Activated CD4-positive, alpha-beta memory T cell treated with anti-CD3 and anti-CD28 coated beads, Interleukin-2, amount 10 ng/mL, durations not matched to agents 7 days and 5 days (primary cell): ENCODE measurements around the gene XRCC5. TPM values are rescaled to one million over a fixed set of nuclear protein-coding genes. Genes with fewer than 3 reads are reported as not detected.

Source experiments
- CTCF ChIA-PET: fragments of 350-600 bp; sonication (Branson Sonifier 250); formaldehyde crosslinking; loops from one replicate; lab custom pipeline; 2021; ENCODE audit warnings: antibody characterized with exemption, inconsistent platforms; lab: Charles Lee
- POLR2A ChIA-PET: fragments of 350-600 bp; sonication (Branson Sonifier 250); formaldehyde crosslinking; loops from one replicate; lab custom pipeline; 2021; ENCODE audit warnings: antibody characterized with exemption; lab: Charles Lee
- DNase-seq: peaks from one replicate; pipeline ENCODE4 v3.0.0-alpha.2; 2020
- H3K27ac Mint-ChIP-seq: one replicate; pipeline ENCODE4 v1.8.0; 2021; ENCODE audit warnings: mild to moderate bottlenecking, mixed read lengths
- H3K27me3 Mint-ChIP-seq: one replicate; pipeline ENCODE4 v1.8.0; 2021; ENCODE audit warnings: mixed read lengths
- H3K36me3 Mint-ChIP-seq: one replicate; pipeline ENCODE4 v1.8.0; 2021; ENCODE audit warnings: low read depth, mixed read lengths
- H3K4me1 Mint-ChIP-seq: one replicate; pipeline ENCODE4 v1.8.0; 2021; ENCODE audit warnings: mixed read lengths
- H3K4me3 Mint-ChIP-seq: one replicate; pipeline ENCODE4 v1.8.0; 2021; ENCODE audit warnings: mild to moderate bottlenecking, mixed read lengths
- H3K9me3 Mint-ChIP-seq: one replicate; pipeline ENCODE4 v1.8.0; 2021; ENCODE audit warnings: mixed read lengths
- total RNA-seq, 2 experiments: library from RNA; stranded (reverse); gene quantifications; one replicate each; pipeline ENCODE4 v1.2.3, GENCODE V29; 2021

The XRCC5 gene
- total RNA-seq, 2 experiments from 2014 or later: 296 to 302 TPM

GRCh38 chr2:216090369-216090786, 18.8 kb upstream of the XRCC5 start:
- CTCF ChIA-PET: interaction anchor here (0.7 to 0.9 kb wide), 2 partner anchors 13 to 24 kb away, joined by 3 read pairs; no protein-coding TSS in a partner anchor
- Mint-ChIP-seq H3K4me1 (peaks cover 23% of the 10 kb centered on the region), H3K36me3 (peaks cover 7% of the 10 kb centered on the region), H3K4me3 (no peak overlapping the region), H3K9me3 (no peaks in the 10 kb centered on the region), H3K27me3 (no peaks in the 10 kb centered on the region), H3K27ac (no peak overlapping the region)
- POLR2A ChIA-PET: interaction anchor here (0.8 to 2.2 kb wide), 3 partner anchors 9 to 58 kb away, joined by 4 to 10 read pairs (median 4); partner anchors contain the start of genes PECR, TMEM169 and XRCC5
- DNase-seq: no peak

GRCh38 chr2:216092646-216093045, 16.5 kb upstream of the XRCC5 start:
- CTCF ChIA-PET: interaction anchor here (1.1 to 1.5 kb wide), 4 partner anchors 10 to 19 kb away, joined by 3 to 5 read pairs (median 4); partner anchors contain the start of genes PECR and TMEM169
- H3K4me3 Mint-ChIP-seq: no peak overlapping the region

GRCh38 chr2:216094701-216095100, 14.4 kb upstream of the XRCC5 start:
- Mint-ChIP-seq H3K9me3 (no peaks in the 10 kb centered on the region), H3K36me3 (peaks cover 3% of the 10 kb centered on the region), H3K27me3 (no peaks in the 10 kb centered on the region), H3K4me3 (no peak overlapping the region), H3K27ac (no peak overlapping the region), H3K4me1 (peaks cover 10% of the 10 kb centered on the region)
- DNase-seq: no peak
- CTCF ChIA-PET: interaction anchor here (0.6 to 1.2 kb wide), 3 partner anchors 14 to 61 kb away, joined by 3 to 4 read pairs (median 3); no protein-coding TSS in a partner anchor
- POLR2A ChIA-PET: no interaction called here

More at GRCh38 chr2:216092646-216093045, 16.5 kb upstream of the XRCC5 start:
- Mint-ChIP-seq H3K4me1 (peaks cover 15% of the 10 kb centered on the region), H3K36me3 (peaks cover 7% of the 10 kb centered on the region), H3K27me3 (no peaks in the 10 kb centered on the region), H3K9me3 (no peaks in the 10 kb centered on the region), H3K27ac (no peak overlapping the region)
- no peak for DNase-seq
- POLR2A ChIA-PET: interaction anchor here (1.9 to 2.3 kb wide), 2 partner anchors 11 to 16 kb away, joined by 5 read pairs; partner anchors contain the start of genes PECR, TMEM169 and XRCC5

- Mint-ChIP-seq H3K4me1 (peaks cover 6% of the 10 kb centered on the region), H3K27ac (no peak overlapping the region), H3K9me3 (no peaks in the 10 kb centered on the region), H3K36me3 (peaks cover 6% of the 10 kb centered on the region), H3K4me3 (no peak overlapping the region), H3K27me3 (no peaks in the 10 kb centered on the region)
- ChIA-PET CTCF (no interaction called here), POLR2A (no interaction called here)
- DNase-seq: no peak
These were observed 10.5 kb upstream of the XRCC5 start for GRCh38 chr2:216098421-216099334.

- DNase-seq: no peak
- H3K27me3 Mint-ChIP-seq: no peaks in the 10 kb centered on the region
- no peak overlapping the region for H3K4me3 Mint-ChIP-seq
- CTCF ChIA-PET: interaction anchor here (1.4 to 2.1 kb wide), 2 partner anchors 9 to 13 kb away, joined by 3 to 8 read pairs; no protein-coding TSS in a partner anchor
- H3K27ac Mint-ChIP-seq: no peak overlapping the region
- peaks cover 11% of the 10 kb centered on the region for H3K4me1 Mint-ChIP-seq
- peaks cover 6% of the 10 kb centered on the region for H3K36me3 Mint-ChIP-seq
- POLR2A ChIA-PET: no interaction called here
- H3K9me3 Mint-ChIP-seq: no peaks in the 10 kb centered on the region
These were observed 8.0 kb upstream of the XRCC5 start for GRCh38 chr2:216101109-216101508.

GRCh38 chr2:216103213-216103612, 5.9 kb upstream of the XRCC5 start:
- POLR2A ChIA-PET: interaction anchor here (1.4 kb wide), 1 partner anchor 20 kb away, joined by 4 read pairs; no protein-coding TSS in a partner anchor
- H3K9me3 Mint-ChIP-seq: no peaks in the 10 kb centered on the region

GRCh38 chr2:216104691-216105090, 4.5 kb upstream of the XRCC5 start:
- no peaks in the 10 kb centered on the region for H3K9me3 Mint-ChIP-seq
- peaks cover 21% of the 10 kb centered on the region for H3K4me1 Mint-ChIP-seq
- H3K27me3 Mint-ChIP-seq: no peaks in the 10 kb centered on the region
- POLR2A ChIA-PET: no interaction called here
- H3K36me3 Mint-ChIP-seq: peaks cover 11% of the 10 kb centered on the region
- no peak overlapping the region for H3K27ac Mint-ChIP-seq
- H3K4me3 Mint-ChIP-seq: no peak overlapping the region
- DNase-seq: no peak
- CTCF ChIA-PET: interaction anchor here (0.7 kb wide), 1 partner anchor 10 kb away, joined by 3 read pairs; no protein-coding TSS in a partner anchor

More at GRCh38 chr2:216103213-216103612, 5.9 kb upstream of the XRCC5 start:
- CTCF ChIA-PET: interaction anchor here (1.0 to 1.1 kb wide), 2 partner anchors 11 to 13 kb away, joined by 3 to 4 read pairs; no protein-coding TSS in a partner anchor
- DNase-seq: no peak
- Mint-ChIP-seq H3K4me1 (peaks cover 15% of the 10 kb centered on the region), H3K36me3 (peaks cover 6% of the 10 kb centered on the region), H3K4me3 (no peak overlapping the region), H3K27ac (no peak overlapping the region), H3K27me3 (no peaks in the 10 kb centered on the region)

- Mint-ChIP-seq H3K4me3 (peak overlapping the region; percentile 1), H3K27ac (no peak overlapping the region), H3K4me1 (peaks cover 37% of the 10 kb centered on the region), H3K36me3 (peaks cover 28% of the 10 kb centered on the region), H3K27me3 (no peaks in the 10 kb centered on the region), H3K9me3 (no peaks in the 10 kb centered on the region)
- DNase-seq: no peak
- ChIA-PET CTCF (interaction anchor here (1.0 to 4.1 kb wide), 3 partner anchors 14 to 49 kb away, joined by 3 to 32 read pairs (median 27); partner anchors contain the start of genes PECR and TMEM169), POLR2A (interaction anchor here (0.9 to 8.5 kb wide), 3 partner anchors 12 to 75 kb away, joined by 3 to 103 read pairs (median 29); partner anchors contain the start of genes PECR and TMEM169)
These were observed 1.8 kb upstream of the XRCC5 start for GRCh38 chr2:216107320-216107719.

GRCh38 chr2:216107760-216108159, 1.4 kb upstream of the XRCC5 start:
- Mint-ChIP-seq H3K4me3 (peak overlapping the region; percentile 1), H3K36me3 (peaks cover 33% of the 10 kb centered on the region), H3K27me3 (no peaks in the 10 kb centered on the region), H3K4me1 (peaks cover 42% of the 10 kb centered on the region), H3K27ac (no peak overlapping the region), H3K9me3 (no peaks in the 10 kb centered on the region)
- POLR2A ChIA-PET: interaction anchor here (0.9 to 8.5 kb wide), 5 partner anchors 11 to 102 kb away, joined by 3 to 103 read pairs (median 19); partner anchors contain the start of genes PECR and TMEM169
- DNase-seq: no peak
- CTCF ChIA-PET: interaction anchor here (1.3 to 4.1 kb wide), 4 partner anchors 14 to 50 kb away, joined by 3 to 32 read pairs (median 27); partner anchors contain the start of genes PECR and TMEM169

- Mint-ChIP-seq H3K36me3 (peaks cover 39% of the 10 kb centered on the region), H3K9me3 (no peaks in the 10 kb centered on the region), H3K4me1 (peaks cover 48% of the 10 kb centered on the region), H3K27me3 (no peaks in the 10 kb centered on the region), H3K4me3 (peak overlapping the region; percentile 99), H3K27ac (peak overlapping the region; percentile 98)
- POLR2A ChIA-PET: interaction anchor here (0.9 to 8.5 kb wide), 13 partner anchors 11 to 797 kb away, joined by 3 to 103 read pairs (median 10); partner anchors contain the start of genes ATIC, PECR and TMEM169
- no peak for DNase-seq
- CTCF ChIA-PET: interaction anchor here (0.9 to 4.1 kb wide), 10 partner anchors 12 to 295 kb away, joined by 3 to 32 read pairs (median 21); partner anchors contain the start of genes PECR and TMEM169
These were observed 710 bp upstream of the XRCC5 start for GRCh38 chr2:216108310-216108966.

GRCh38 chr2:216109962-216110614, 940 bp downstream of the XRCC5 start:
- Mint-ChIP-seq H3K27me3 (no peaks in the 10 kb centered on the region), H3K27ac (peak overlapping the region; percentile 98), H3K9me3 (no peaks in the 10 kb centered on the region), H3K4me3 (peak overlapping the region; percentile 99), H3K4me1 (peaks cover 61% of the 10 kb centered on the region), H3K36me3 (peaks cover 54% of the 10 kb centered on the region)
- POLR2A ChIA-PET: interaction anchor here (0.9 to 8.5 kb wide), 13 partner anchors 9 to 799 kb away, joined by 3 to 103 read pairs (median 10); partner anchors contain the start of genes ATIC, PECR, RPL37A and TMEM169
- CTCF ChIA-PET: interaction anchor here (0.6 to 4.1 kb wide), 31 partner anchors 8 to 557 kb away, joined by 3 to 32 read pairs (median 4); partner anchors contain the start of genes MREG, PECR, SMARCAL1 and TMEM169
- DNase-seq: no peak
